GM18909 (cell line): ENCODE data around the gene LRRTM4.

Experiments
- ATAC-seq: cut with Tn5 transposase; IDR thresholded peaks from one replicate; pipeline ENCODE4 v1.9.1; 2021; ENCODE audit warnings: mild to moderate bottlenecking; ENCODE audit not compliant: unreplicated experiment, poor library complexity

The LRRTM4 gene

DNA sequence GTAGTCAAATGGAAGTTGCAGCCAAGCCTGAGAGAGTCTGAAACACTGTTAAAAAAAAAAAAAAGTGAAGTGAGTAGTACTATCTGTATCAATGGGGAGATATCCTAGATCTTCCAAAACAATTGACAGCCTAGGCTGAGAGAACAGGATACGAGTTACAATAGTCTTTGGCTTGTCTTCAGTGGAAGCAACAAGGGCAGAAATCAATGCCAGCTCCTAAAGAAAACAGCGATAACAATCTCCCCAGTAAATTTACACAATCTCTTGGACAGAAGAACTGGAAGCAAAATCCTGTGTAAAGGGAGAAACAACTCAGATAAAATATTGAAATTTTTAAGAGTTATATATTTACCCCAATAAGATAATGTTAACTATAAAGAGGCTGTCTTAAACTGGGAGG is 508.7 kb downstream of the LRRTM4 start:
- ATAC-seq, result no peak

DNA sequence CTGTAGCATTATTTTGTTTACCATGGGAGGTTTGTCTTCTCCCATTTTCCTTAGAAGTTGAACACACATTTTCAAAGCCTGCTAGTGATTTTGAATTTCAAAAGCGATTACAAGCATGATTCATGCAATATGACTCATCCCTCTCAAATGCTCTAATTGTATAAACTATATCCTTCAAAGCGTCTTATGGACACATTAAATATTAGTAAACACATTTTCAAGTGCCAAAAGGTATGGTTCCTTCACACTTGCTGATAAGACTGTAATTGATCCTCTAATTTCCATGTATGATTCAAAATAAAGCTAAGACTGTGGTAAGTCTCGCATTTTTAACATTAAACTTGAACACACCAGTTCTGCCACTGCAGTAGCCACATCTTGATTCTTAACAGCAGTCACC is 512.9 kb downstream of the LRRTM4 start:
- ATAC-seq, result no peak

DNA sequence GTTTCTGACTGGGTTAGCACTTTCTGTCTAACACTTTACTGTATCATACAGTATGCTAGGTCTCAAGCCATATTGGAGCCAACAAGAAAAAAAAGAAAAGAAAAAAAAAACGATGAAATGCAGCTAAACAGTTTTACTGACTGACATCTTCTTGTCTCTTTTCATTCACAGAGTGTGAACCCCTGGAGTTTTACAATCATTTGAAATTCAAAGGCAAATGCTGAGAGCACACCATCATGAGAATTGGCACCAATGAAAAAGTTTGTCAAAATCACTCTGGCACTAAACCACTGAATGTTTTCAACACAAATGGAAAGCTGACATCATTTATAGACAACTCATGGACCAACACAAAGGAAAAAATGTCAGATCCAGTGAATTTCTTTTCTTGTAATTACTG is 513.3 kb downstream of the LRRTM4 start:
- no peak for ATAC-seq

DNA sequence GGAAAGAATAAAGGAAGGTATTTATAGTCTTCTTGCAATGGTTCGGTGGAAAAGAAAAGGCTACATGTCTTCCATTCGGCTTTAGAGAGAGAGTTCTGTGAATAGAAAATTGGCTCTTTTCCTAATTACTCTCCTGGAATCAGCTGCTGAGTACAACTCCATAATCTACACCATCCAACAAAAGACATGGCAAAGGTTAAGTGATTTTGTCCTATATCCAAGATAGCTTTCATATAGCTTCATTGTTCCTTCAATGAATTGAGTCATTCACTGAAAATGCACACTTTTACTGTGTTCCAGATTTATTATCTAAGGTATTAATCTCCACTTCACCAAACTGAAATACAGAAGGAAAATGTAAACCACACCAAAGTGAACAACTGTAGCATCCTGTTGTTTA is 514.5 kb downstream of the LRRTM4 start:
- no peak for ATAC-seq

DNA sequence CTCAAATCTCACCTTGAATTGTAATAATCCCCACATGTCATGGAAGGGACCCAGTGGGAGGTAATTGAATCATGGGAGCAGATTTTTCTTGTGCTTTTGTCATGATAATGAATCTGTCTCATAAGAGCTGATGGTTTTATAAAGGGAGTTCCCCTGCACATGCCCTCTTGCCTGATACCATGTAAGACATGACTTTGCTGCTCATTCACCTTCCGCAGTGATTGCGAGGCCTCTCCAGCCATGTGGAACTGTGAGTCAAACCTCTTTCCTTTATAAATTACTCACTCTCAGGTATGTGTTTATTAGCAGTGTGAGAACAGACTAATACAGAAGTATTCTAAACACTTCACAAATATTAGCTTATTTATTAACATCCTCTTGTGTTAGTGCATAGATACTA is 516.7 kb downstream of the LRRTM4 start:
- no peak for ATAC-seq

DNA sequence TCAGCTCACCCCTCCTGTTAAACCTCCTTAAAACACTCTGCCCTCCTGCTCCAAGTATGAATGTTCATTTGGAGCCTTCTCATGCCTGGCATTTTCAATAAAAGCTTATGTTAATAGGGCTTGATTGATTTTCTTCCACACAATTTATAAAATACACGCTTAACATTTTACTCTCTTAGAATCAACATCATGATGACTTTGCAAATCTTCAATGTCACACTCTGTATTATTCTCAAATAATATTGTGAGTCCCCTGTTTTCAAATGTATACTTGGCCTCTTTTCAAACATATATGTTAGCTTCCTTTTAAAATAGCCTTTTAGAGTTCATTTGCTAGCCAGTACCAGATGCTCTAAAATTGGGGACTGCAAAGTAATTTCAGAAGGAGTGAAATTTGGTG is 520.3 kb downstream of the LRRTM4 start:
- ATAC-seq, result no peak

DNA sequence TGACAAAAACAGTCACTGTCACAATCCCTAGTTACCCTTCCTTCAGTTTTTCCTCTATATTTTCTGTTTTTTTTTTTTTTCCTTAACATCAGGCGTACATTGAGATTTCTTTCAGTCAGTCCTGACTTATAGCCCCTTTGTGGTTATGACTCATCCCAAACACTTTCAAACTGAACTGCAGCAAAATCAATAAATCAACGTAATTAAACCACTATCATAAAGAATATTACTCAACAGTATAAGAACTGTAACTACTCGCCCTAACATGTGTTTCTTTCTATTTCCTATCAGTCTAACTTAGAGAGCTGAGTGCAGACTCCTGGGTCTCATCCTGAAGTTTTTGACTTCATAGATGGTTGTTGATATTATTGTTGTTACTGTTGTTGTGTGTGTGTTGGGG is 523.5 kb downstream of the LRRTM4 start:
- no peak for ATAC-seq

DNA sequence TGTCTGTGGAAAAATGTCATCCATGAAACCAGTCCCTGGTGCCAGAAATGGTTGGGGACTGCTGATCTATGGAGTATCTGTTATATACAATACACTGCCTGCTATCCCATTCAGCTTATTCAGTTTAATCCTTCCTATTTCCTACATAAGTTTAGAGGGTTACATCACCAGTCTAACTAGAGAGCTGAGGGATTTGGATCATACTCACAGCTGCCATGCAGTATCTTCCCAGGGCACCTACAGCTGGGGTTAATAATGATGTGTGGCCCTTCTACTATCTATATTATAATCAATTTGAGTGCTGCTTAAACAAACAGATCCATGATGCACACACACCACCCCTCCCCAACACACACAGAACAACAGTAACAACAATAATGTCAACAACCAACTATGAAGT is 524.0 kb downstream of the LRRTM4 start:
- ATAC-seq, result no peak

DNA sequence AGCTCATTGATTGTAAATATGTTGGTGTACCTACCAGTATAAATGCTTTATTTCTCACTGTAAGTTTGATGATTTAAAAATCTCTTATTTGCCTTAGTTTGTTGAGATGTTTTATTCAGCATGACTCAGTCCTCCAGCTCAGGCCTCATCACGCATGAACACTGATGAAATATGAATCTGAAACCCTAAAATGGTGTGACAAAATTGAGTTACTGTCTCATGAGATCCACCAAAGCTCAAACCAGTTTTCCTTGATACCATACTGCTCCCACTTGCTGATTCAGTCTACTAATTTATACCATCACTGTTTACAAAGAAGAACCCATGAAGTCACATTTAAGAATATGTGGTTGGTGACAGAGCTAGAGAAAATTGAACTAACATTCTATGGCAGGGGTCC is 524.9 kb downstream of the LRRTM4 start:
- ATAC-seq, result no peak

DNA sequence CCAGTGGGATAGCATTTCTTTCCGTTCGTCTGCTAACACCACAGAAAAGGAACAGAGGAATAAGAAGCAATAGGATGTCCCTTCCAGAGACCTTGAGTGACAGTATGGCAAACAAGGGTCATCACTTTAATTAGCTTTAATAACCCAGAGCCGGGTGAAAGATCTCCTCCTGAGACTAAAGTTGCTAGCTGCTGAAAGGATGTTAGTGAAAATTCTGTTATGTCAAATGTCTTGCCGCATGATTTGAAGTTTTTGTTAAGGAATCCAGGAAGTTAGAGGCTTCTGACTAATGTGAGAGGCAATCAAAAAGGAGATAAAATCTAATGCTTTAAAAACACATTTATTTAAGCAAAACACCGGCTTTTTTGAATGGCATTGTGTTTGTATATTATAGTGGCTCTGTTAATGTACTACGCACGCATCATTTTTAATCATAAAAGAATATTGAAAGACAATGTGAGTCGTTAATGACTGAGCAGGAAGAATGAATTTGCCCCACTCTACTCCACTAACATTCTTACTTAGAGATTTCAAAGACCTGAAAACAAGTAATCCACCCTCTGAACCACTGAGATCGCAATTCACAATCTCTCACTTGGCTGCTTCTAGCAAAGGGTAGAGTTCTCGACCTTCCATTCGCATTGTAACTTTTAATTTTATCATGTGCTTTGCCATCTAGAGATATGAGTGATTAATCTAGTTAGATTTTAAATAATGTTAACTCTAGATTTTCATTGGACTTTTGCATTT is 536.6 kb downstream of the LRRTM4 start:
- no peak for ATAC-seq

DNA sequence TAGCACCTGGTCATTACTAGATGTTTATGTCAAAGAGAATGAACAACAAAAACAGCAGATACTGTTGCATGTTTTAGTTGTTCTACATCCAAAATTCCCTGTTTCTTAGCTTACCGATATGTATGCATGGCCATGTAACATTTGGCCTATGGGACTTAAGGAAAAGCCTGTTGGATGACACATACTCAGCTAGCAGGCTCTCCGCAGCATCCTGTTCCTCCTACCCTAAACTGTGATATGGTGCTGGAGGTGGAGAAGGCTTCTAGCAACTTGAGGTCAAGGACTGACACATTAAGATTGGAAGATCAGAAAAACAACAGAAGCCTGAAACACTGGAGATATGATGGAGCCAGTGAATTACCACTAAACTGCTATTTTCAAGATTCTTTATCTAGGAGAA is 537.8 kb downstream of the LRRTM4 start:
- no peak for ATAC-seq

DNA sequence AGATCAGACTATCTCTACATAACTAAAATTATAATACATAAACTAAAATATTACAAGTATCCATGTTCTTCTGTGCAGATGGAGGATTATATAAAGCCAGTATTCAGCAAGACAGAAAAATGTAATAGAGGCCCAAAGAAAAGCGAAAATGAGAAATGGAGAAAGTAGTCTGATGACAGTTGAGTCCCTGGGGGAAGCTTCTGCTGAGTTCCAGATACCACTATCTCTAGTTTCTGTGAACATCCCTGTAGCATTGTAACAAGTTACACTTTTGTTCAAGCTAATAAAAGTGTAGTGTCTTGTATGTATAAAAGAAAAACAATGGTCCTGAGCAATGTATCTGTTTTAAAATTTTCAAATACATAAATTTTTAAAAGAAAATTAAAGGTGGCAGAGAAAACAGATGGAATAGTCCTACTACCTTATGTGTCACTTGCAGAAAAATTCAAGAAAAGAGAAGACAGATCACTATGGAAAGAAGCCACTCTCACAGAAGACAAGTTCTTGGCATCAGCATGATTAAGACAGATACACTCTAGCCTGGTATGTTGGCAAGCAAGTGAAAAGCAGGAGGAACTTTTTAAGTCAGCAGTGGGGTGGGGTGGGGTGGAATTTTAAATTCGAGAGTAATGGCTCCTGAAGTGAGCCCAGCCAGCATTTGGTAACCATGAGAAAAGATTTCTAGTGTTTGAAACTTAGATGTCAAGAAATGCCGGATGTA is 541.9 kb downstream of the LRRTM4 start:
- no peak for ATAC-seq

DNA sequence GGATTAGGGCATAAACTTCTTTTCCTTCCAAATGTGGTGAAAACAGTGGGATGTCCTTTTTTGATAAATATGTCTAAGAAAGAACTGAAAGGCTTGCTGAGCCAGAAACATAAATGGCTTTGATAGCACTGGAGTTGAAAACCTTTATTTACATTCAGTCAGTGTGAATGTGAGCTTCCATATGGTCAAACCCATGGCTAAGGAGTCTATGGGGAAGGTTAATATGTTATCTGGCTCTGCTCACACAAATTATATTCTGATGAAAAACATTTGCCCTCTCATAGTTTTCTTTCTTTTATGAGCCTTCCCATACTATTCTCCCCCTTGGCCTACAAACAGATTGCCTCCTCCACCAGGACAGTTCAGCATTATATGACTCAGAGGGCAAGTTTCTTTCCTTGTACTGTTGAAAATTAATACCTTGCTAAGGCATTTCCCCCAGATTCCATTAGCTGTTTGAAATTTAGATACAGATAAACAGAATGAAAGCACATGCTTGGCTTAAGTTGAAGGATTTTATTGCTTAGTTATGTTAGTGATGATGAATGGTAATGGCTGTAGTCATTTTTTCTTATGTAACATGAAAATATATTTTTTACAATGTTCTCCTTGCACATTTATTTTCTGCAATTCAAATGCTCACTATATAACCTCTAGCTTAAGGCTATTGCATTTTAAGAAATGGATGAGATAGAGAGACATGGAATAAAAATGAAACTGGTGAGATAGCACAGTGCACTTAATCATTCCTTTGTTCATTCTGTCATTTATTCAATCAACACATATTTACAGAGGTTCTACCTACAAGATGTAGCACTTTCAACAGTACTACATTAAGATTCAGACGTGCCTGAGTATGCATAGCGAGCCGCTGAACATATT is 544.1 kb downstream of the LRRTM4 start:
- ATAC-seq, result no peak

DNA sequence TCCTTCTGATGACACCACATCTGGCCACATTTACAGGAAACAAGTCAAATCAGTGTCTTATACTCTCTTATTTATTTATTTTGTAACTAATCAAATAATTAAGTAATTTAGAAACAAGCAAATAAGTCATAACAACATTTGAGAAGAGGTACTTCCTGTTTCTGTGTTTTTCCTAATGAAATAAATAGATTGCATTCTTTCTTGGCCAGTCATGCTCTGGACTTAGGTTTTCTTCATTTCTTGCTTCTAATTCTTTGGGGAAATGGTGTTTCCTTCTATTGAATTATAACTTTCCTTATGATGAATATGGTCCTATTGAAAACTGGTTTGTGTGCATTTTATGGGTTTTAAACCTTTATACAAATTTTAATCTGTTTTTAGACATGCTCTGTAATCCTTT is 546.4 kb downstream of the LRRTM4 start:
- no peak for ATAC-seq

DNA sequence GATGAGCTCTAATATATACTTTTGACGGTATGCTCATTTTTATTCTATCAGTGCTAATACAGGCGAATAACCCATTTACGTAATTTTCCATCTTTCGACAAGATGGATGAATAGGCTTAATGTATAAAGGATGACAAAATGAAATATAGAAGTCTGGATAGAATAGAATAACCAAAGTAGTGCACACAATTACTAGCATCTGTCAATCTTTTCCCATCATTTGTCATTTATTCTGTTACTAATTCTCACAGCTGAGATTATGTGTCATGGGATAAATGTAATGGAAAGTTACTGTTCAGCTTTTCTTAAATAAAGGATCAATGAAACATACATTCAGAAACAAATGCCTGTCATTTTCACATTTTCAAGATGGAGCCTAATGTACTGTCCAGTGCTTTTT is 548.6 kb downstream of the LRRTM4 start:
- ATAC-seq, result no peak

DNA sequence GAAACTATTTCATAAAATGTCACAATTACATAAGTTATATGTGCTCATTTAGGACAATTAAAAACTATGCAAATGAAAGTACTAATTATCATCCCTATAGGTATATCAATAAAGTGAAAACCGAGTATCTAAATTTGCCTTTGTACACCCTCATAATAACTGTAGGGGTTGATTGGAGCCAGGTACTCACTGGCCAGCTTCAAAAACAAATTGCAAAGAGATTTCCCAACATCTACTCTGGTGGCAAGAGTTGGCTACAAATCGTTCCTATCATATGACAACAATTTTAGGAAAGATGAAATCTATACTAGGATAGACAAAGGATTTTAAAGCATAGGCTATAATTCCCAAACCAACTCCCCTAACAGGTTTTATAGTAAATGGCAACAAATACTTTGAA is 556.4 kb downstream of the LRRTM4 start:
- no peak for ATAC-seq

DNA sequence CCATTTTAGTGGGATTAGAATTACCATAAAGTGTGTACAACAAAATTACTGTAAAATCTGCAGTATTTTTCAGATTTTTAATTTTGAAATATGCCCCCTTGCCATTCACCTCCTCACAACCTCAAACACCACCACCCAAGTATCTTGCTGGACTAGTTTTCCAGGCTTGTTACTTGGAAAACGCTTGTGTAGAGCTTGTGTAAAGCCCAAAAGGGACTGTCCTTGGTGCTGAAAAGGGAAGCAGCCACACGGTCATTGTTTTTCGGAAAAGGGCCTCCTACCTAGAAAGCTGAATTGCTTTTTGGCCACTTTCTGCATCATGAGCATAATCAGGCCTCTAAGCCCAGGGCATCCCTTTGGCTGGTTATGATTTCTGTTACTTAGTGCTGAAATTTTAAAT is 563.4 kb downstream of the LRRTM4 start:
- no peak for ATAC-seq

DNA sequence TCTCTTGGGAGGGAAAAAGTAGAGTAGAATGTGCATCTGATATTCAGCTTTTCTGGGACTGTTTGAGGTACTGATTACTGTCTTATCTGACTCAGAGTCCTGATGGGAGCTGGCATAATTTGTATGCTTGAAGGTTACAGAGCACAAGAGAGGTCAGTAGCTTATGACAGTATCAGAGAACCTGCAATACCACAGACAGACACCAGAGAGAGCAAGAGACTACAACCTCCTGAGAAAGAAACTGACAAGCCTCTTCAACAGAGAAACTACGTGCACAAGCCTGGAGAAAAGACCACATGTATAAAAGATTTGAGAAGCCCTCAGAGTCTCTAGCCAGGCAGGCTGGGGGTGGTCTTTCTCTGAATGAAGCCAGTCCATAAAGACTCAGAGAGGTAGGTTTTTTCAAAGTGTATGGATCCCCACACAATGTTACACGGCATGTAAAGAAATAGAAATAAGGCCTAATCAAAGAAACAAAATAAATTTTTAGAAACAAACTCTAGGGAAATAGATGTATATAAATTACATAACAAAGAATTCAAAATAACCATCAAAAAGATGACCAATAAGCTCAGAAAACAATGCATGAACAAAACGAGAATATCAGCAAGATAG is 568.3 kb downstream of the LRRTM4 start:
- peak; percentile 68 for ATAC-seq

DNA sequence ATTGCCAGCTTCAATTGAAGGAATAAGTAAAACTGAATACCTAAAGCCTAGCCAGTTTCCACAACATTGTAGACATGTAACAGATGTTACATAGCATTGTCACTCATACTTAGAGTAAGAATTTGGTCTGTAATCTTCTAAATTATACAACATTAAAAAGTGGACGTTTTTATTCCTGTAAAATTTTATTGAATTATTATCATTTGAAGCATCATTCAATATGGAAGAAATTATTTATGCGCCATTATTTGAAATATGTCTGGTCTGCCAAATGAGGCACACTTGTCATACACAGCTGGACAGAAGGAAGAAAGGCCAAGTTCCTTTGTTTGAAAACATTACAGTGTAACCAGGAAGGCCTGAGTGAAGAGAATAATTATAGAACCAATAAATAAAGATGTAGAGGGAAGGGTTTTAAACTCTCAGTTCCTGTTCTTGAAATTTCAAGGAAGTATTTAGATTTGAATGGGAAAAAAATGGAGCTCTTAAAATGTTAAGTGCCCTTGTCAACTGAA is 575.5 kb downstream of the LRRTM4 start:
- no peak for ATAC-seq

DNA sequence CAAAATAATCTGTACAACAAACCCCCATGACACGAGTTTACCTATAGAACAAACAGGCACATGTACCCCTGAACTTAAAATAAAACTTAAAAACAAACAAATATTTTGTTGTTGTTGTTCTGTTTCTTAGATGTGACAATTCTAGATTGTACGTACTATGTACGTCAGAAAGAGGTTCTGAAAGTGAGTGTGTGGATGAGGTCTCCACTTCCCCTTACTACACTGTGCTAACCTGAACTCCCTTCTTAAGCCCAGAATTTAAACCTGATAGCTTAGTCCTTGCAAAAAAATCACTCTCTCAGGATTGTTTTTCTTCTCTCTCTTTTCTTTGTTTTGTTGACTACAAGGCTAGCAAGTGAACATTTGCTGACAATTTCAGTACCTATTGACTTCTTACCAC is 581.6 kb downstream of the LRRTM4 start:
- no peak for ATAC-seq

DNA sequence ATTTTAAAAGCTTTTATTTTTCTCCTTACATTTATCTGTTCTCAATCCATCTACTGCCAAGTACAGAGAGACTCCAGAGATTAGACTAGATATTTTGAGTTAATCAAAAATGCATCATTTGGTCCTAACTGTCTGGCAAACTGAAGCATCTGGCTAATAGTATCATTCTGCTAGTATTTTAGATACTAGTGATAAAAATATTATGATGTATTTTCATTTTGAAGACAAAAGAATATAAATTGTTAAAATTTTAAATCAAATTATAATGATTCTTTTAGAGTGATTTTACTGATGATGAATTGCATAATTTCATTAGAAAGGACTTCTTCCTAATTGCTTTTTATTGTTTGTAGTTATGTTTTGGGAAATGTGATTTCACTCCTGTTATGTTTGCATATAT is 584.0 kb downstream of the LRRTM4 start:
- no peak for ATAC-seq
